Peyer's patch (tissue), 4 donors: Measurements from ENCODE around the gene SBF2.

ENCODE experiments used
- POLR2A ChIP-seq, 2 donors: fragments of 450-650 bp; IDR thresholded peaks; one replicate each; pipeline ENCODE4 v1.5.1; 2017; ENCODE audit warnings: antibody characterized with exemption in 2 of 2, mild to moderate bottlenecking in 2 of 2, moderate library complexity in 2 of 2
- TF ChIP-seq, protein P1 (sequence below), 6 experiments: fragments of 450-650 bp in 4 of 6; fragments of 200-600 bp in 2 of 6; sonication (generic) in 1 of 6; IDR thresholded peaks; one replicate each; pipeline ENCODE4 v1.5.1; 2017 to 2019; ENCODE audit warnings: antibody characterized with exemption in 6 of 6, mild to moderate bottlenecking in 3 of 6, moderate library complexity in 1 of 6

DNA sequence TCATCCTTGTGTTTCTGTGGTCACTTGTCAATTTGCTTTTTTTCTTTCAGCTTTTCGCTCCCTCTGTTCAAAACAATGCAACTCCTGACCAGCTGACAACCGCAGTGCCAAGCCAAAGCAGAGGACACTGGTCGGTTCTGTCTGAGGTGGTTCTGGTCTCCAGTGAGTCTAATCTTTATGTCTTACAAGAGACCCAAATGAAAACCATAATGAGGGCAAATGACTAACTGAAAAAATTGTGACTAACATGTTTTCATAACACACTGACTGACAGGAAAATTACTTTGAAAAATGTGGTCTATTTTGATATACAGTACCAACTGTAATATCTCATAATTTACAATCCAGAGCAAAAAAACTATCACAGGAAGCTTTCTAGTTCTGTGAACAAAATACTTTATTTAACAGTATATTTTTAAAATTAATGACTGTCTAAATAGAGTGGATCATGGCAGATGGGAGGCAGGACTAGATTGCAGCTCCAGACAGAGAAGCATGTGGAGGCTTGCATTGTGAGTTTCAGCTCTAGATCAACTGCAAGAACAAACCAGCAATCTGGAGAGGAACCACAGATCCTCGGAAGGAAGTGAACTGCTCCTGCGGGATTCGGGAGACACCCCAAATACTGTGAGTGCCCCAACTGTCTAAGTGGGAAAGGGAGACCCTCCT is 311.8 kb downstream of the SBF2 start:
- TF ChIP-seq, protein P1, sequence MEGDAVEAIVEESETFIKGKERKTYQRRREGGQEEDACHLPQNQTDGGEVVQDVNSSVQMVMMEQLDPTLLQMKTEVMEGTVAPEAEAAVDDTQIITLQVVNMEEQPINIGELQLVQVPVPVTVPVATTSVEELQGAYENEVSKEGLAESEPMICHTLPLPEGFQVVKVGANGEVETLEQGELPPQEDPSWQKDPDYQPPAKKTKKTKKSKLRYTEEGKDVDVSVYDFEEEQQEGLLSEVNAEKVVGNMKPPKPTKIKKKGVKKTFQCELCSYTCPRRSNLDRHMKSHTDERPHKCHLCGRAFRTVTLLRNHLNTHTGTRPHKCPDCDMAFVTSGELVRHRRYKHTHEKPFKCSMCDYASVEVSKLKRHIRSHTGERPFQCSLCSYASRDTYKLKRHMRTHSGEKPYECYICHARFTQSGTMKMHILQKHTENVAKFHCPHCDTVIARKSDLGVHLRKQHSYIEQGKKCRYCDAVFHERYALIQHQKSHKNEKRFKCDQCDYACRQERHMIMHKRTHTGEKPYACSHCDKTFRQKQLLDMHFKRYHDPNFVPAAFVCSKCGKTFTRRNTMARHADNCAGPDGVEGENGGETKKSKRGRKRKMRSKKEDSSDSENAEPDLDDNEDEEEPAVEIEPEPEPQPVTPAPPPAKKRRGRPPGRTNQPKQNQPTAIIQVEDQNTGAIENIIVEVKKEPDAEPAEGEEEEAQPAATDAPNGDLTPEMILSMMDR (IDR thresholded peaks at IDR 0.05): no peak
- TF ChIP-seq POLR2A (IDR thresholded peaks at IDR 0.05): no peak
